Testis (tissue), 5 donors: Measurements from ENCODE around the gene SHROOM1. TPM values are rescaled to one million over a fixed set of nuclear protein-coding genes. Genes with fewer than 3 reads are reported as not detected.

Experiments used
- DNase-seq: peaks from one replicate; pipeline ENCODE4 v3.0.0-alpha.2; 2019
- H3K27ac ChIP-seq, 2 donors: fragments of 200-600 bp; sonication (generic); one replicate each; pipeline ENCODE4 v1.5.1; 2019
- H3K27me3 ChIP-seq: fragments of 200-600 bp; sonication (generic); one replicate; pipeline ENCODE4 v1.5.1; 2019
- H3K36me3 ChIP-seq: fragments of 200-600 bp; sonication (generic); one replicate; pipeline ENCODE4 v1.5.1; 2017; ENCODE audit warnings: low read depth; ENCODE audit errors: missing control alignments
- H3K4me1 ChIP-seq: fragments of 200-600 bp; sonication (generic); one replicate; pipeline ENCODE4 v1.5.1; 2019
- H3K4me3 ChIP-seq, 2 donors: fragments of 200-600 bp; sonication (generic); one replicate each; pipeline ENCODE4 v1.5.1; 2017 to 2019
- H3K9me3 ChIP-seq: fragments of 200-600 bp; sonication (generic); one replicate; pipeline ENCODE4 v1.5.1; 2017
- POLR2A ChIP-seq: fragments of 450-650 bp; IDR thresholded peaks from one replicate; pipeline ENCODE4 v1.6.1; 2017; ENCODE audit warnings: antibody characterized with exemption, mild to moderate bottlenecking, moderate library complexity
- WGBS, 2 donors: methylation state at CpG; one replicate each; pipeline ENCODE4 v1.1.5; 2018; 5-methylcytosine and 5-hydroxymethylcytosine counted together
- intact Hi-C: fragments of 100-400 bp; cut with DNase I; formaldehyde crosslinking; loops from one replicate; pipeline ENCODE4 v1.15.1; 2023; ENCODE audit warnings: low total_unique reads
- long read RNA-seq, 2 donors: transcript quantifications; one replicate each; lab custom pipeline, GENCODE V29; 2026
- polyA plus RNA-seq: library from polyadenylated mRNA; stranded (reverse); fragments of 350-450 nt; fragmentation: Illumina TruSeq; extraction: RNeasy Lipid Tissue Mini Kit (QIAGEN cat#74804); gene quantifications from one replicate; pipeline ENCODE4 v1.2.3, GENCODE V29; 2014; ENCODE audit warnings: low read depth, low replicate concordance; ENCODE audit not compliant: insufficient read depth
- total RNA-seq, 2 donors: library from RNA; depleted of rRNA; stranded (reverse); fragments of >200 nt; gene quantifications; one replicate each; pipeline ENCODE4 v1.2.3, GENCODE V29; 2016
- TF ChIP-seq, protein P1 (sequence below), 3 experiments: fragments of 450-650 bp in 2 of 3; fragments of 200-600 bp in 1 of 3; sonication (generic) in 1 of 3; IDR thresholded peaks; one replicate each; pipeline ENCODE4 v1.5.1; 2016 to 2019; ENCODE audit warnings: antibody characterized with exemption in 3 of 3, mild to moderate bottlenecking in 2 of 3, moderate library complexity in 1 of 3

Gene SHROOM1, protein sequence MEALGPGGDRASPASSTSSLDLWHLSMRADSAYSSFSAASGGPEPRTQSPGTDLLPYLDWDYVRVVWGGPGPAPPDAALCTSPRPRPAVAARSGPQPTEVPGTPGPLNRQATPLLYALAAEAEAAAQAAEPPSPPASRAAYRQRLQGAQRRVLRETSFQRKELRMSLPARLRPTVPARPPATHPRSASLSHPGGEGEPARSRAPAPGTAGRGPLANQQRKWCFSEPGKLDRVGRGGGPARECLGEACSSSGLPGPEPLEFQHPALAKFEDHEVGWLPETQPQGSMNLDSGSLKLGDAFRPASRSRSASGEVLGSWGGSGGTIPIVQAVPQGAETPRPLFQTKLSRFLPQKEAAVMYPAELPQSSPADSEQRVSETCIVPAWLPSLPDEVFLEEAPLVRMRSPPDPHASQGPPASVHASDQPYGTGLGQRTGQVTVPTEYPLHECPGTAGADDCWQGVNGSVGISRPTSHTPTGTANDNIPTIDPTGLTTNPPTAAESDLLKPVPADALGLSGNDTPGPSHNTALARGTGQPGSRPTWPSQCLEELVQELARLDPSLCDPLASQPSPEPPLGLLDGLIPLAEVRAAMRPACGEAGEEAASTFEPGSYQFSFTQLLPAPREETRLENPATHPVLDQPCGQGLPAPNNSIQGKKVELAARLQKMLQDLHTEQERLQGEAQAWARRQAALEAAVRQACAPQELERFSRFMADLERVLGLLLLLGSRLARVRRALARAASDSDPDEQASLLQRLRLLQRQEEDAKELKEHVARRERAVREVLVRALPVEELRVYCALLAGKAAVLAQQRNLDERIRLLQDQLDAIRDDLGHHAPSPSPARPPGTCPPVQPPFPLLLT
- total RNA-seq (1 to 10 TPM; 9.0 to 9.6 TPM), polyA plus RNA-seq (2.1 TPM)
- long read RNA-seq, donor 1, result 0 reads
- long read RNA-seq, donor 2, result 0 reads

DNA sequence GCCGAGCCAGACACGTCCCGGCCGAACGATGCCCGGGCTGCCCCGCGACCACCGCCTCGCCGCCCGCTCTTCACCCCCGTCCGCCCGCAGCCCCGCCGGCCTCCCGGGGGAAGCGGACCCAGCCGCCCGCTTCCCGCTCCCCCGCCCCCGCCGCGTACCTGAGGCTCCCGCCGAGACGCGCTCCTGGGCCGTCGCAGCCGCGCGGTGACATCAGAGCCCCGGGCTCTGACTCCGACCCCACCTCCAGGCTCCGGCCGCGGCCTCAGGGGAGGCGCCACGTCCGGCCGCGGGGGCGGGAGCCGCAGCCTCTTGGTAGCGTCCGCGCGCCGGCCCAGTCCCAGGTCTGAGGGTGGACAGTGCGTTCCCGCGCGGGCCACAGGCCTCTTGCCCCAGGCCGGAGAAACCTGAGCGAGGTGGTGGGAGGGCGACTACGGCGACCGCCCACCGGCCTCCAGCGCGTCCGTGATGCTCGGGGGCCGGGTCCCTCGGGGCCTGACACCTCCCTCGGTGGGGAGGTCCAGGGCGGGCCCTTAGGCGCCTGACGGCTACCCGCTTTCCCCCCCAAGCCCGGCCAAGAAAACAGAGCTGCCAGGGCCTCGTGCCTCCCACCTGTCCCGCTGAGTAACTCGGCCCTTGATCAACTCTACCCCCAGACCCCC lies at the start of gene SHROOM1:
SHROOM1 (minus strand) TSS at position 212 of the 659 bp plus-strand sequence. CDS start 4,507 bp downstream, outside the sequence.
- 3 to 18% methylated on average over 12 to 61 of the region's 78 CpGs for WGBS, 2 donors
- intact Hi-C loops, result no loop called here
- peak within 1 kb of the TSS in 1 of 2 donors; percentile 45 for H3K27ac ChIP-seq
- H3K4me3 ChIP-seq, result peak within 1 kb of the TSS; percentile 54 to 63
- H3K9me3 ChIP-seq, result no peaks in the 10 kb centered on the region
- no peak for TF ChIP-seq POLR2A
- TF ChIP-seq, protein P1, sequence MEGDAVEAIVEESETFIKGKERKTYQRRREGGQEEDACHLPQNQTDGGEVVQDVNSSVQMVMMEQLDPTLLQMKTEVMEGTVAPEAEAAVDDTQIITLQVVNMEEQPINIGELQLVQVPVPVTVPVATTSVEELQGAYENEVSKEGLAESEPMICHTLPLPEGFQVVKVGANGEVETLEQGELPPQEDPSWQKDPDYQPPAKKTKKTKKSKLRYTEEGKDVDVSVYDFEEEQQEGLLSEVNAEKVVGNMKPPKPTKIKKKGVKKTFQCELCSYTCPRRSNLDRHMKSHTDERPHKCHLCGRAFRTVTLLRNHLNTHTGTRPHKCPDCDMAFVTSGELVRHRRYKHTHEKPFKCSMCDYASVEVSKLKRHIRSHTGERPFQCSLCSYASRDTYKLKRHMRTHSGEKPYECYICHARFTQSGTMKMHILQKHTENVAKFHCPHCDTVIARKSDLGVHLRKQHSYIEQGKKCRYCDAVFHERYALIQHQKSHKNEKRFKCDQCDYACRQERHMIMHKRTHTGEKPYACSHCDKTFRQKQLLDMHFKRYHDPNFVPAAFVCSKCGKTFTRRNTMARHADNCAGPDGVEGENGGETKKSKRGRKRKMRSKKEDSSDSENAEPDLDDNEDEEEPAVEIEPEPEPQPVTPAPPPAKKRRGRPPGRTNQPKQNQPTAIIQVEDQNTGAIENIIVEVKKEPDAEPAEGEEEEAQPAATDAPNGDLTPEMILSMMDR (IDR thresholded peaks at IDR 0.05), result no peak
- H3K27me3 ChIP-seq, result no peaks in the 10 kb centered on the region
- peaks cover 4% of the 10 kb centered on the region for H3K4me1 ChIP-seq
- no peaks in the 10 kb centered on the region for H3K36me3 ChIP-seq
- peak; percentile 52 for DNase-seq

DNA sequence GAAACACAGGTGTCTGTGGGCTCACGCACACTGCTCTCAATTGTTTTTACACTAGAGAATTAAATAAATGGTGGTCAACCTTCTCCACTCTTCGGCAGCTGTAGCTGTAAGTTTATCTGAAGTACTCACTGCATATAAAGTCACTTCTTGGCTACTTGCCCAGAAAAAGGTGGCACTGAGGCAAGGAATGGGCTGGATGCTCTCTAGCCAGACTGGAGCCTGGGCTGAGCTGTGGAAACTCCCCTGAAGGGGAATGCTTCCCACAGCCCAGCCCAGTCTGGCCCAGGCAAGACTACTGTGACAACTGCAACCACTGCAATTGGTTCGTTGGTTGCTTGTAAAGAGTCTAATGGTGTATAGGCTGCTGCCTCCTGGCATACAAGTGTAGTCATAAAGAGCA lies 47.5 kb upstream of the SHROOM1 start:
- no peak overlapping the region for H3K4me3 ChIP-seq
- no peaks in the 10 kb centered on the region for H3K36me3 ChIP-seq
- H3K27me3 ChIP-seq, result no peaks in the 10 kb centered on the region
- TF ChIP-seq POLR2A, result no peak
- TF ChIP-seq, protein P1 (IDR thresholded peaks at IDR 0.05), result no peak
- H3K27ac ChIP-seq, result no peak overlapping the region
- no peaks in the 10 kb centered on the region for H3K4me1 ChIP-seq
- no peaks in the 10 kb centered on the region for H3K9me3 ChIP-seq
- no peak for DNase-seq
- intact Hi-C loops, result no loop called here
- 64 to 78% methylated on average over 3 of the region's 3 CpGs for WGBS, 2 donors

DNA sequence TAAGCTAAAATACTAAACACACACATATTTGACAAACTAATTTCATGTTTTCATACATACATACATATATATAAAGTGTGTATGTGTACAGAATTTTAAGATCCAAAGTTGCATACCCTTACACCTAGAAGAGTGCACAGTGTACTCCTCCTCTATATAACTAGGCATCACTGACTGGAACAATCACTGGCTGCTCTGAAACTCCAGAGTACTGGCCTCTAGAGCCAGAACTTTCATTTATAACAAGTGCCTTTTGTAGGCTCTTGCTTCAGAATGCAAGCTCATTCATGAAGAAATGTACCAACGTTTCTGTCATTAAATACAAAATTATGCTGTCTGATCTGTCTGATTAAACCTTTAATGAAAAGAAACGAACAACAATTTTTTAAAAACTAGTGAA lies 47.0 kb upstream of the SHROOM1 start:
- no peak for DNase-seq
- Histone ChIP-seq H3K27me3 (no peaks in the 10 kb centered on the region), H3K27ac (no peak overlapping the region), H3K9me3 (no peaks in the 10 kb centered on the region), H3K4me1 (no peaks in the 10 kb centered on the region), H3K4me3 (no peak overlapping the region), H3K36me3 (no peaks in the 10 kb centered on the region)
- TF ChIP-seq, protein P1 (IDR thresholded peaks at IDR 0.05), result no peak
- TF ChIP-seq POLR2A, result no peak
- intact Hi-C loops, result no loop called here
- WGBS, 2 donors, result 62 to 78% methylated on average over 2 of the region's 2 CpGs

DNA sequence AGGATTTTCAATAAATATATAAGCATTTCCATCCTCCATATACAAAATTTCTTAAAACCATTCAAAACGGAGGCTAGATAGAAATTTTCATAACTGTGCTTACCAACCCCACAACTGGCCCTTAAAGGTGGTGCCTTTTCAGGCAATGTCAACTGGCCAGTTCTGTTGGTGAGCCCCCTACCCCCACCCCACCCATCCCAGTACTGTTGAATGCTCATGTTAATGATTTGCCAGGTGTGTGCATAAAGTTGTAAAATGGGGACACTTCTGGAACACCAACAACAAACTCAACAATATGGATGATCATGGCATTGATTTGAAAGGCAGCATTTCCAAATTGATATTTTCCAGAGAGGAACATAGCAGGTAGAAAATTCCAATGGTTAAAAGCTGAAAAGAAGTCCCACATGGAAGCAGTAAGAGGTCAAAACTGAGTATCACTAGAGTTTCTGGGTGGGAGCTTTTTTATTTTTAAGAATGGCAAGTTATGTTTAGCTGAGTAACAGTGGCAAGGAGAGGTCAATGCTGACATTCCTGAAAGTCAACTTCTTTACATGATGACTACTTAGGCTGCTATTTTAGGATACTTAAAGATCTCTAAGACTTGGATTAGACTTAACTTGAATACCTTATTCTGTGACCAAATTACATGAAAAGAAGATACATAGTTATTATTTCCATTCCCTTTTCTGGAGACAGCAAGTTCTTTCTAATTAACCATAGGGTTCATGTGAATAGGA lies 45.7 kb upstream of the SHROOM1 start:
- H3K9me3 ChIP-seq, result no peaks in the 10 kb centered on the region
- H3K27me3 ChIP-seq, result no peaks in the 10 kb centered on the region
- intact Hi-C loops, result no loop called here
- no peak overlapping the region for H3K27ac ChIP-seq
- no peak overlapping the region for H3K4me3 ChIP-seq
- no peaks in the 10 kb centered on the region for H3K36me3 ChIP-seq
- no peak for DNase-seq
- TF ChIP-seq, protein P1 (IDR thresholded peaks at IDR 0.05), result no peak
- TF ChIP-seq POLR2A, result no peak
- 86% methylated on average over 1 of the region's 1 CpG for WGBS, 2 donors
- H3K4me1 ChIP-seq, result no peaks in the 10 kb centered on the region
